ENCODE data around the gene SOX11.
"Not testable (repeated sequence)": the region's sequence is repeated elsewhere in the genome, so short reads cannot be mapped to it uniquely, and the experiment has no call there.

The SOX11 gene

DNA sequence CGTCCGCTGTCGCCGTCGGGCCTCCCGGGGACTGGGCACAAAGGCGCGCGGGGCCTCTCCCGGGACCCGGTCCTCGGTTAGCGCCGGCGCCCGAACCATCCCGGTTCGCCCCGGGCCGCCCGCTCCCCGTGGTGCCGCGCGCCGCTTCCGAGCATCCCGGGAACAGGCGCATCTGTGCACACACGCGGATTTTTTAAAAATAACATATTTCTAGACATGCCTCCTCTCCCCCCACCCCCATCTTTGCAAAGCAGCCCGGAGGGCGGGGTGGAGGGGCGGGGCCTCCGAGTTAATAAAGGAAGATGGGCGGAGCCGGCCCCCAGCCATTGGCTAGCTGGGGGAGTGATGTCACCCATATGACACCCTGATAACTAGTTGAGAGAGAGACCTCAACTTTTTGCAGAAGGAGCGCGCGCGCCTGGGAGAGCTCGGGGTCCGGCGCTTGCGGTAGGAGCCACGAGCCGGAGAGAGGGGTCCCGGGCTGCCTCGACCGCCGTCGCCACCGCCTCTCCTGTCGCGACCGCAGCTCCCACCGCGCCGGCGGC is at the start of gene SOX11:
Gene SOX11, plus strand, starts transcription at position 400 of the 545 bp plus-strand sequence. CDS start 338 bp downstream, outside the sequence.
- DNase-seq = no peak

DNA sequence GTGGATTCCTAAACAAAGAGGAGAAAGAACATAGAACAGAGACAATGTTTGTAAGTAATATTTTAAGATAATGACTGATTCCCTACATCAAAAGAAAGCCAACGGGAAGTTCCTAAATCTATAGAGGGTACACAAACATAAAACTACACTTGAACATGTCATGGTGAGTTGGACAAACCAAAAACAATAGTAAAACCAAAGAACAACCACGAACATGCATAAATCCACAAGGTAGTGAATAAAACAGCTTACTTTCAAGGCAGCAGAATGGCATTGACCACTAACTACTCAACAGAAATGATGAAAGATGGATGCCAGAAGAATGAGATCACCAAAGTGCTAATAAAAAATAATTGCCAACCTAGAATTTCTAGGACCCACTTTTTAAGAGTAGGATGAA is 39.5 kb upstream of the SOX11 start:
- DNase-seq = not testable (repeated sequence)

DNA sequence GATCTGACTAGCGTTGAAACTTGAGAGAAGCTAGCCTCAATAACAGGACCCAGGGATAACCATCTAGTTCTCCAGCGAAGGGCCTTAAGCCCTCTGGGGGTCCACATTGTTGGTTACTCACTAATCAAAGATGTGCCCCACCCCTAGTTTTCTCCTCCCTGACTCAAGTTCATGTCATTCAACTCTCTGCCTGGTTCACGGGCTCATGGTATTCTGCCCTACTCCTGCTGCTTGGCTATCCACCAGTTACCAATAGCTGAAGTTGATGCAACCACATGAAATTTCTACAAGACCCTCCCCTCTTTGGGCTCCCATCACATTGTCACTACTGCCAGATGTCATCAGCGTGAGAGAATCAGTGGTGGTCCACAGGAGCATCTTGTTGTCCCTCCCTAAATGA is 38.4 kb upstream of the SOX11 start:
- not testable (repeated sequence) for DNase-seq

DNA sequence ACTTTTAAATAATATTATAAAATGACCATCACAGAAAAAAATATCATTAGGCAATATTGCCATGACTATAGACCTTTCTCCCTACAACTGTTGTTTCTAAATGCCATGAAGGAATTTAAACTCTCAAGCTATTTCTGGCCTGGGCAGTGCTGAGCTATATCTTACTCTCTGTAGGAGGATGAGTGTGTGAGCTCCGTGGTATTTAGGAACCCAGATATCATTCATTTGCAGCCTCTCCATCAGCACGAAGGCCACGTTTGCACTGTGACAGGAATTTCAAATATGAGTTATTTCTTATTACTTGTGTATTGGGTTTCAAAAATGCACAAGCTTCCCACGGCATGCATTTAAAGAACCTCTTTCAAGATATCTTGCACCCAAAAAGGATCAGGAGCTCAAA is 35.0 kb upstream of the SOX11 start:
- no peak for DNase-seq

DNA sequence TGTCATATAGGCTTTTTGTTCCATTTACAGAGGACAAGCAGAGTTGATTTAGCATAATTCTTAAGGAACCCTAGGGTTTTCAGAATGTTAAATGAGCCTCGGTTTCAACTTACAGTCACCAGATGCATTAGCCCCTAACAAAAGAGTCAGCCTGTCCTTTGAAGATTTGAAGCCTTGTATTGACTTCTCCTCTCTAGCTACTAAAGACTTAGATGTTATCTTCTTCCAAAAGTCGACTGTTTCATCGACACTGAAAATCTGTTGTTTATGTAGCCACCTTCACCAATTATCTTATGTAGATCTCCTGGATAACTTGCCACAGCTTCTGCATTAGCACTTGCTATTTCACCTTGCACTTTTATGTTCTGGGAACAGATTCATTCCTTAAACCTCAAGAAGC is 31.6 kb upstream of the SOX11 start:
- DNase-seq = no peak

DNA sequence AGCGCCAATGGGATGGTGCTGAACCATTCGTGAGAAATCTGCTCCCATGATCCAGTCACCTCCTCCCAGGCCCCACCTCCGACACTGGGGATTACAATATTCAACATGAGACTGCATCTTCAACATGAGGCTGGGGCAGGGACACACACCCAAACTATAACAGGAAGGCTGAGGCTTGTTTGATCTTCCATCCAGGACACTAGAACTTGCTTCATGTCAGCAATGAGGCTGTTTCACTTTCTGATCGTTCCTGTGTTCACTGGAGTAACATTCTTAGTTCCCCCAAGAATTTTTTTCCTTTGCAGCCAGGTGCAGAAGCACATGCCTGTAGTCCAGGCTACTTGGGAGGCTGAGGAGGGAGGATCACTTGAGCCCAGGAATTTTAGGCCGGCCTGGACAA is 30.8 kb upstream of the SOX11 start:
- no peak for DNase-seq

DNA sequence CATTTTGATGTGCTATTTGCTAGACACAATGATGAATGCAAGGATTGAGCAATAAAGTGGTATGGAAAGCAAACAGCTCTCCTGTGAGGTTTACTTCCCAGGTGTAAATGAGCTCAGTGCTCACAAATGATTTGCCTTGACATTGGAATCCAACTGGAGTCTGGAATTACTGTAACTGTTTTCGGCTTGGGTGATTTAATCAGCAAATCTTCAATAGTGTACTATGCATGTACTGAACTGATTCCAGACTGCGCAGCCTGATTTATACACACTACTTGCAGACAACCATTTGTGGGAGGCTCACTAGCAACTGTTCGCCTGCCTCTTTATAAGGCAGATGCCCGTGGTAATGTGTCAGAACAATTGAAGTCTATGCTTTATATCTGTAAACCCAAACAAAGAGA is 27.9 kb upstream of the SOX11 start:
- no peak for DNase-seq

DNA sequence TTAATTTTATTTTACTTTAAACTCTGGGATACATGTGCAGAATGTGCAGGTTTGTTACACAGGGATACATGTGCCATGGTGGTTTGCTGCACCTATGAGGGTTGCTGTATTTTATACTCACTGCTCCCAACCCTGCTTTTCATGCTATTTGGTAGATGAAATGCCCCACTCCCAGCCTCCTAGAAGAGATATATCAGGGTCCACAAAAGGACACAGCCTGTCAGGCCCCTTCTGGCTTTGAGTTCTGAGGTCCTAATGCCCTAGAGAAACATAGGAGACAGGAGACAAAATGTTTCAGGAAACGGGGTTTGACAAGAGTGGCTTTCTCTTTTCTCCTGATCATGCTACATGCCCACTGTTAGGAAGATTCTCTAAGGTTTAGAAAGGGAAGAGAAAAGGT is 27.1 kb upstream of the SOX11 start:
- no peak for DNase-seq

DNA sequence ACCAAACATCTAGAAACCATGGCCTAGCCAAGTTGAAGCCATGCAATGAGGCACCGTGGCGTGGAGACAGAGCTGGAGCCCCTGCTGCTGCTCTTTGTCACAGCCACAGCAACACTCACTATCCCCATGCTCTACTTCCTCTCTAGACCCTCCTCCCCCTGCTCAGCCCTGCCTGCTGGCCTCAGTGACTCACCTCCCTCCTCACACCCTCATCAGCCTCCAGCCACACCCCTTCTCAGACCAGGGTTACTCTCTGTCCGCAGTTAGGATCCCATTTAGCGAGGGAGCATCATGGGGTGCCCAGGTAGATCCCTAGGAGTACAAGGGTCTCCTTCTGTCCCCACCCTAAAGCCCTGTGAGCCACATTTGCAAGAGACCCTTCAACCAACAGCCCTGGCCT is 25.4 kb upstream of the SOX11 start:
- no peak for DNase-seq

DNA sequence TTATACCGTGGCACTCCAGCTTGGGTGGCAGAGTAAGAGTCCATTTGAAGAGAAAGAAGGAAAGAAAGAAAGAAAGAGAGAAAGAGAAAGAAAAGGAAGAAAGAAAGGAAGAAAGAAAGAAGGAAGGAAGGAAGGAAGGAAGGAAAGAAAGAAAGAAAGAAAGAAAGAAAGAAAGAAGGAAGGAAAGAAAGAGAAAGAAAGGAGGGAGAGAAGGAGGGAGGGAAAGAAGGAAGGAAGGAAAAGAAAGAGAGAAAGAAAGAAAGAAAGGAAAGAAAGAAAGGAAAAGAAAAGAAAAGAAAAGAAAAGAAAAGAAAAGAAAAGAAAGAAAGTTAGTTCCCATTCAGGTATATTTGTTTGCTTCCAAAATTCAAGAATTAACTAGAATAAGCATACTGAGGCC is 24.5 kb upstream of the SOX11 start:
- not testable (repeated sequence) for DNase-seq

DNA sequence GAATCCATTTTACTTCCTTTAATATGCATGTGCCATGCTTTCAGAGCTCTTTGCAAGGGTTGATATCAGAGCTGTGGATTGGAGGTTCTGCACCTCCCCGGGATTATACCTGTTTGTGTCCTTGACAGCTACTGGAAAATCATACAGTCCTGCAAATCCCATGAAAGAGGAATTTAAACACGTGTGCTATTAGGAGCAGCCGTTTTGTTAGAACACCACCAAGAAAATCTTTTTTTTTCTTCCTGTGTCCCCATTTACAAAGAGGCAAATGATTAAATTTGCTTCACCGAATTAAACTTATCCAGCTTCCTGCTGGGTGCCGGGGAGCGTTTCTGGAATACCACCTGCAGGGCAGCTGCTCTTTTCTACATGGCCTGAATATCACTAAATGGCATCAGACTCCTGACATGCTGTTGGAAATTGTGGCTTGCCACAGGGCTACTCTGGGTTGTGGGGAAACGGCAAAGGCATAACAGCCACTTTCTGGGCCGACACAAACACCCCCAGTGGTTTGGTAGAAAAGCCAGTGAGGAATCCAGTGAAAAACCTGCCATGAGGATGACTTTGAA is 23.4 kb upstream of the SOX11 start:
- DNase-seq = no peak

DNA sequence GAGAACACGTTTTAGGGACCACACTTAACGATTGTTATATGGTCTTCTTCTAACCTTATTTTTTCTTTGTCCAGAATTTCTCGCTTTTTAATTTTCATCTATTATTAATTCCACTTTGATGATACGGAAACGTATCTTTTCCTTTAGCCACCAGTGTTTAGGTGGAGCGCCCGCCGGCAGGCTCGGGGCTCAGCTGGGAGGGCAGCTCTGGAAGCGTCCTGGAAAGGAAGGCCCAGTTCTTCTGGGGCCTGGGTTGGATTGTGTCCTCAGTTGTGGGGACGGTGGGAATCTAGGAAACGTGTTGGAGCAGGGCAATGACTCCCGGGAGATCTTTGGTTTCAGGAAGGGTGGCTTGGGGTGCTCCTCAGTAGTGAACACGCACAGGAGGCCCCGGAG is 19.4 kb upstream of the SOX11 start:
- no peak for DNase-seq

DNA sequence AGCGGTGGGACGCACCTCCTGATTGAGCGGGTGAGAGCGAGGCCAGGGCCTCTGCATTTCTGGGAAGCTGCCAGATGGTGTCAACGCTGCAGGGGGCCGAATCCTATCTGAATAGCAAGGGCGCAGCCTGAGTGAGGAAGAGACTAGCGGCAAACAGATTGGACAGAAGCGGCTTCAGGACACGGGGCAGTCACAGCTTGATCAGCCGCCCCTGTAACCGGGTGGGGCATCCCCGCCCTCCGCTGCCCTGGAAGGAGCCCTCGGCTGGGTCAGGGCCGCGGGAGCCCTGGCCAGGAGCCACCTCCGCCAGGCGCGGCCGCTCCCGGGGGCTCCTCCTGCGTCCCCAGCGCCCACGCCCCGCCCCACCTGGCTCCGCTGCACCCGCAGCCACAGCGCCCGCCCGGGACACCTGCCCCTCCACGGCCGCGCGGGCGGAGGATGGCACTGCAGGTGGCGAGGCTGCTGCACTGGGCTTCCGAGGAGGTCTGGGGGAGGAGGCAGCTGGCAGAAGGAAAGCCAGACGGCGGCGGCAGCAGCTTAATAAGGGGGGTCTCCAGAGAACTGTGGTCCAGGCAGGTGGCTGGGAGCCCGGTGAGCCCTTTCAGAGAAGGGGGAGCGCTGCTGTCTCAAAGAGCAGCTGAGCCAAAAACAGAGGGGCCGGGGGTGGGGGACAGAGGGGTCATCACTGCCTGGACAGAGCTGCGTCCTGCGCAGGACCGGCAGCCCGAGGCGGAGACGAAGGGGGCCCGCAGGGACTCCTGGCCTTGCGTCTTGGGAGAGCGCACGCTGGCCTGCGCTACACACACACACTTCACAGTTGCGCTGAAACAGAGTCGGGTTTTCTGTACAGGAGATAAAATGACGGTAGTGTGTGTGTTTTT is 18.8 kb upstream of the SOX11 start:
- DNase-seq = no peak

DNA sequence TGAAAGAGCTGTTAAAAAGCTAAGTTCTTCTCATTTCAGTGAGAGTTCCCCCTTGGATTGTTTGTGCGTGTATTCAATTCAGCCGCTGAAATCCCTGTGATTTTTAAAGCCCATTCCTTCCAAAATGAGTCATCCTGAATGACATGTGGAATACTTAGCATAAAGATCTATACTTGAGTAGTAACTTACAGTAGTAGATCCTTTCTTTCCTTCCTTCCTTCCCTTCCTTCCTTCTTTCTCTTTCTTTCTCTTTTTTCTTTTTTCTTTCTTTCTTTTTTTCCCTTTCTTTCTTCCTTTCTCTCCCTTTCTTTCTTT is 18.2 kb upstream of the SOX11 start:
- DNase-seq = no peak

DNA sequence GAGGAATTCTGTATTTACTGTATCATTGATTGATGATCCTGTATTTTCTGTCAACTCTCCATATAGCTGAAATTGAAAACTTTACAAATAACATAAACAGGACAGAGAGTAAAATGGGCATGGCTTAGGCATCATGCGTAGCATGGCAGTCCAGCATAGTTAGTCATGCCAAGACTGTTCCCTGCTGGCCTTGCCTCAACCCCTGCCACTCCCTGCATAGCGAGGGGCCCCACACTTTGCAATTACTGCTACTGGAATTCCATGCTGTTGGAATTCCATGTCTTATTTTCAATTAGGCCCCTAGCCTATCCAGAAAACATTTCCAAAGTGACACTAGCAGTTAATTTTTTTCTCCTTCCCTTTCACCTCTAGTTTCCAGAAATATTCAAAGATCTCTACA is 15.1 kb upstream of the SOX11 start:
- no peak for DNase-seq

DNA sequence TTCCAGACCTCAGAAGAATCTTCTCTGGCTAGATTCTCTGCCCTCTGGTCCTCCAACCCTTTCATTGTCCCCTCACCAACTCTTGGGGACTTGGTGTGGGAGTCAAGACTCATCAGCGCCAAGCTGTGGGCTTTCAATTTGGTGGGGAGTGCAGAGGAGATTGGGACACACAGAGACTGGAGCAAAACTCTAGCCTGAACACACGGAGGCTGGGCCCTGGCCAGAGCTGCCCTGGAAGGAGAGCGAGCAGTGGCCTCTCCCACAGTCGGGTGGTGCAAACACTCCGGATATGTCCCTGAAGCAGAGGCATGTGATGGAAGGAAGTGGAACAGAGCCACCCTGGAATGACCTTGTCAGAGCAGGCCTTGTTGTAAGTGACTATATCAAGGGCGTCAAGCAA is 8.7 kb upstream of the SOX11 start:
- no peak for DNase-seq

DNA sequence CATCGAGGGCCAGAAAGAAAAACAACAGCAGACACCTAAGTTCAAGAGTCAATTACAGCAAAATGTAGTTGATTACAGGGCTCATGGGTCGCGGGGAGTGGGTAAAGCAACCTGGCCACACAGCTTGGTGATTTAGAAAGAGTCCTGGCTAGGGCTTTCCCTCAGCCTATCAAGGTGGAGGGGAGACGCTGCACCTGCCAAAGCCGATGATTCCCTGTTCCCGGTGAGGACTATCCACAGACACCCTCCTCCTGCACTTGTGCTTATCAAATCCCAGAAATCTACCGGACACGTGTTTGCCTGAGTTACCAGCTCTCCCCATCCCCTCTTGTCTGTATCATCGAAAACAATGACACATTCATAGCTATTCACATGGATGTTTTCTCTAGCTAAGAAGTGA is 7.0 kb upstream of the SOX11 start:
- no peak for DNase-seq

DNA sequence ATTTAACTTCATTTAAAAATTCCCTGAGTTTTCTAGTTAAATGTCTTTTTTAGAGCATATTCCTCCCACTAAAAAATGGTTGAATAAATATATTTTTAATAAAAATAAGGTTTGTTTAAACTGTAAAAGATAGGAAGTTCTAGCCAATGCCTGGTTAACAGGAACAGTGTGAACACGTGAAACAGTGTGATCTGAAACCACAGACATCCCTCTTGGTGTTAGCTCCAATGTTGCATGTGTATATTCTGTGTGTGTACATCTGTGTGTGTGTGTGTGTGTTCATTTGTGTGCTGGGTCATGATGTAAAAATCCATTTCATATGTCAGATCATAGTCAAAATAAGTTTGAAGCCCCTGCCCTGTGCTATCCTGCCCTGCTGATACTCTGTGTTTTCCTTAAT is 6.1 kb upstream of the SOX11 start:
- no peak for DNase-seq

DNA sequence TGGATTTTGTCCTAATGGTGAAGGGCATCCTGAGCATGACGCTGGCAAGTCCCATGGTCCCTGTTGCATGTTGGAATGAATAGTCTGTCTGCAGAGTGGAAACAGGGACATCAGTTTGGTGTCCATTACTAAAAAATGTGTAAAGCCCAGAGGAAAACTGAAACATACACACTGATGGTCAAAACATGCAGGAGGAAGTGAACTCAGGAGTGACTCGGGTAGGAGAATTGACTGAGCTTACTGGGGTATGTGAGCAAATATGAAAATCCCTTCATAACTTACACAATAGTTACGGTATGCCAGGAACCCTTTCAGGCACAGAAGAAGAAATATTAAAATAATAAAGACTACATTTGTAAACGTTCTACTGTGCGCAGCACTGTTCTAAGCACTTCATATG is 5.6 kb upstream of the SOX11 start:
- DNase-seq = no peak

DNA sequence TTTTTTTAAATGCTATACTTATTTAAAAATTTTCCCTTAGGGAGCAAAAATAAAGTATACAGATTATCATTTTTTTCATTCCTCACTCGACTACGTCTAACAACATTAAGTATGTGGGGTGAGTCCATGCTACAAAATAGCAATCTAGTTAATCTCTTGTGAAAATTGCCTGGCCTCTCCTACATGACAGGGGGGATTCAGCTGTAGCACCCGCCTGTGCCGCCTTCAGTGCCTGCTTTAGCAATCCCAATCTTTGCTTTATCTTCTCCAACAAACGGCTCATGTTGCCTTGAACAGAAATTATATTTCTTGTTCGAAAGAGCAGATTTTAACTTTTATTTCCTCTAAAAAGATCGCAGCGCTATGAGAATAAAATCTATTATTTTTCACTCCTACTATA is 2.4 kb upstream of the SOX11 start:
- no peak for DNase-seq

DNA sequence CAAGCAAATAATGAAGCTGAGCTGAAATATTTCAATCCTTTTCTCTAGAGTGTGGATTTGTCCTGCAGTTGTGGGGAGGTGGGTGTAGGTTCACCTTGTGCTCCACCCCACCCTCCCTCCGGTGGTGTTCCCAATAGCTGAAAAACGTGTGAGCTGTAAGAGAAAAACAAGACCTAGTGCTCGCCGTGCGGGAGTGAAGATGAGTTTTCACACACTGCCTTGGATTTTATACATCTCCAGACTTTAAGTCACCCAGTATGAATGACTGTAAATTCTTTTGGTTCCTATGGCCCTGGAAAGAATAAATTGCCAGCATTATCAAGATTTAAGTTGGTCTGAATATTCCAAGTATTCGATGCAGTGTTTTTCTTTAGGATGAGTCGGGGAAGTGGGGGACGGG is 1.9 kb upstream of the SOX11 start:
- no peak for DNase-seq

DNA sequence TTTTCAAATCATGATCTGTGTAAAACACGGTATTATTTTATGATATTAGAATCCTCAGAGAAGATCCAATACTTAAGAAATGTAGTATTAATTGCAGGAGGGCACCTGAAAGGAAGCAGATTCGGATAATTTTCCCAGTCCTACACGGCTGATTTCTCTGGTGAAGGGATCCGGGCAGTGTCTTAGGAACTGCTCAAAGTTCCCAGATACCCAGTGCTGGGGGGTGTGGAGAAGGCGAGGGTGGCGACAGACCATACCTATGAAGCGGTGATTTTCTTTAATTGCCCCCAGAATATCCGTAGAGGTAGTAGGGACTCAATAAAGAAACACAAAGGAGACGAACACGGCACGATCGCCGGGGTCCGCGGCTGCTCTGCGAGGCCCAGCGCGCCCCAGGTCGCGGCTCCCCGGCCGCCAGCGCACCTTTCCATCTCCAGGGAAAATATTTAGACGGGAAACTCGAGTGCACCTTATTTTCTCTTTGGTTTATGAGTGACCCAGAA is 1.4 kb upstream of the SOX11 start:
- no peak for DNase-seq

DNA sequence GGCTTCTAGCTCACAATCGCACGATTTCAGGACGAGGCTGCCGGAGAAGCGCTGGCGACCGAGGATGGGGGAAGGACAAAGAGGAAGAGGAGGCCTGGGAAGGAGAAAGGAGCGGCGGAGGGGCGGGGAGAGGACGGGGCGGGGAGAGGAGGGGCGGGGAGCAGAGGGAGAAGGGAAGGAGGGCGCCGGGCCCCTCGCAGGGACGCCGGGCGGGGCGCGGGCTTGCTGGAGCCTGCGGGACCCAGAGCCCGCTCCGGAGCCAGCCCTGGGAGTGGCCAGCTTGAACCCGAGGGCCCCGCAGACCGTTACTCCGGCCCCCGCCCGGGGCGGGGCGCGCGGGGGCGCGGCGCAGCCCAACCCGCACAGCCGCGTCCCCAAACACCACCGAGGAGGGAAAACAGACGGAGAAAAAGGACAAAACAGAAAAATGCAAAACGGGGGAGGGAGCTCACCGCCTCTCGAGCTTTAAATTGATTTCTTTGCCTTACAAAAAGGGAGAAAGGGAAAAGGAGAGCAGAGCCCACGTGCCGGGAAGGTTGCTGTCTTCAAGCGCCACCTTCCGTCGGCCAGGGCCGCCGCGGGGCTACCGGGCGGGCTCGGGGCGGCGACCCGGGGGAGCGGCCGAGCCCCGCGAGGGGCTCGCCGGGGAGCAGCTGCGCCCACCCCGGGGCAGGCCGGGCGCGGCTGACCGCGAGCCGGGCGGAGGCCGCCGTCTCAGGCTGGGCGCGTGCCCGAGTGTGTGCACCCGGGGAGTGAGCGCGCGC is 781 bp upstream of the SOX11 start:
- DNase-seq = no peak
